ENCODE data around the gene RBMS3. TPM values are rescaled to one million over a fixed set of nuclear protein-coding genes. Genes with fewer than 3 reads are reported as not detected.
"Not testable (repeated sequence)": the region's sequence is repeated elsewhere in the genome, so short reads cannot be mapped to it uniquely, and the experiment has no call there.

RBMS3 gene
- total RNA-seq, 4 donors from 2014 or later: 116 to 171 (median 152) TPM

GRCh38 chr3:29319262-29319661, 38.4 kb downstream of the RBMS3 start:
- H3K27ac ChIP-seq: peak overlapping the region in 2 of 3 donors; percentile 53 to 64
- H3K4me1 ChIP-seq: peaks cover 47 to 74% of the 10 kb centered on the region in 2 donors
- intact Hi-C loops (cut with DNase I): no loop called here

GRCh38 chr3:29319798-29320197, 38.9 kb downstream of the RBMS3 start:
- Histone ChIP-seq H3K27me3 (no peaks in the 10 kb centered on the region), H3K36me3 (no peaks in the 10 kb centered on the region), H3K27ac (peak overlapping the region in 2 of 3 donors; percentile 53 to 64), H3K4me1 (peaks cover 43 to 73% of the 10 kb centered on the region in 2 donors), H3K4me3 (replicated peaks in 1 of 3) (no peak overlapping the region), H3K9me3 (no peaks in the 10 kb centered on the region)
- intact Hi-C loops (cut with DNase I): no loop called here
- no peak for DNase-seq
- 49 to 58% methylated on average over 2 of the region's 2 CpGs for WGBS, 2 donors
- TF ChIP-seq POLR2A (IDR thresholded peaks at IDR 0.05) (no peak), CTCF (IDR thresholded peaks at IDR 0.05) (no peak)

More at GRCh38 chr3:29319262-29319661, 38.4 kb downstream of the RBMS3 start:
- Histone ChIP-seq H3K4me3 (replicated peaks in 1 of 3) (no peak overlapping the region), H3K27me3 (no peaks in the 10 kb centered on the region), H3K9me3 (no peaks in the 10 kb centered on the region), H3K36me3 (no peaks in the 10 kb centered on the region)
- TF ChIP-seq POLR2A (IDR thresholded peaks at IDR 0.05) (no peak), CTCF (IDR thresholded peaks at IDR 0.05) (no peak)
- 92 to 94% methylated on average over 4 of the region's 4 CpGs for WGBS, 2 donors
- DNase-seq: no peak

- H3K9me3 ChIP-seq: no peaks in the 10 kb centered on the region
Observed at GRCh38 chr3:29322586-29322985, 41.7 kb downstream of the RBMS3 start.

DNA sequence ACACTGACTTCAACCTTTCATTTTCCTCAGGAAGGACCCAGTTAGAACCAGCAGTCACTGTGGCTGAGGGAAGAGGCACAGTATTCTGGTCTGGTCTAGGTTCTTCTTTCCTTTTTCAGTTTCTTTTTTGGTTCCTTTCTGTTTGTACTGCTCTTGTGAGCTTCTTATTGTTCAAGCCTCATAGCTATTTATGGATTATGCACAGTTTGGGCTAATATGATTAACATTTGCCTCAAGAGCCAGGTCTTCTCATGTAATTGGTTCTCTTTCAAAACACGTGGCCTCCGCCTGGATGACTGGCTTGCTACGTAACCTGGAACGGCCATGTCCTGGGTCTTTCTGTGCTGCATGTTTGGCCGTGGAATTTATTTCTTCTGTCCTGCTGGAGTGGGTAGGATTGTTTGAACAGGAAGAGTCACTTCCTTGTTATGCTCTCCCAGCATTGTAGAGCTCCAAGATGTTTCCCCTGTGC, 43.3 kb downstream of the RBMS3 start:
- intact Hi-C loops (cut with DNase I): no loop called here
- H3K27ac ChIP-seq: peak overlapping the region; percentile 42 to 76 (median 73)
- no peaks in the 10 kb centered on the region for H3K27me3 ChIP-seq
- 28 to 36% methylated on average over 5 of the region's 5 CpGs for WGBS, 2 donors
- TF ChIP-seq POLR2A (IDR thresholded peaks at IDR 0.05): peak in 1 of 2 donors; percentile 41
- no peak for TF ChIP-seq CTCF (IDR thresholded peaks at IDR 0.05)
- H3K4me3 ChIP-seq (replicated peaks in 1 of 3): peak overlapping the region in 1 of 3 donors; percentile 6
- H3K4me1 ChIP-seq: peaks cover 16 to 36% of the 10 kb centered on the region in 2 donors
- H3K36me3 ChIP-seq: no peaks in the 10 kb centered on the region
- H3K9me3 ChIP-seq: no peaks in the 10 kb centered on the region
- DNase-seq: peak; percentile 50 to 60

More at GRCh38 chr3:29322586-29322985, 41.7 kb downstream of the RBMS3 start:
- TF ChIP-seq POLR2A (IDR thresholded peaks at IDR 0.05): no peak
- no peak for TF ChIP-seq CTCF (IDR thresholded peaks at IDR 0.05)
- H3K27ac ChIP-seq: no peak overlapping the region
- intact Hi-C loops (cut with DNase I): no loop called here
- H3K27me3 ChIP-seq: no peaks in the 10 kb centered on the region
- no peaks in the 10 kb centered on the region for H3K36me3 ChIP-seq
- no peak overlapping the region for H3K4me3 ChIP-seq (replicated peaks in 1 of 3)
- WGBS, 2 donors: 64 to 75% methylated on average over 3 of the region's 3 CpGs
- no peak for DNase-seq
- H3K4me1 ChIP-seq: peaks cover 23 to 53% of the 10 kb centered on the region in 2 donors

GRCh38 chr3:29326540-29326939, 45.7 kb downstream of the RBMS3 start:
- H3K36me3 ChIP-seq; H3K27ac ChIP-seq; H3K4me3 ChIP-seq (replicated peaks in 1 of 3); H3K27me3 ChIP-seq; DNase-seq; intact Hi-C loops (cut with DNase I); H3K9me3 ChIP-seq: not testable (repeated sequence)
- 96% methylated on average over 10 of the region's 10 CpGs for WGBS, 2 donors
- H3K4me1 ChIP-seq: peaks cover 9 to 34% of the 10 kb centered on the region in 2 donors

Measured in thyroid gland (tissue), 4 donors.